KOPT-K1 (cell line): ENCODE measurements around the gene MUC6.

Experiments used
- H3K27ac ChIP-seq: fragments of 200-600 bp; sonication (generic); 2 replicates; pipeline ENCODE4 v1.5.1; 2016; ENCODE audit warnings: antibody characterized with exemption, mild to moderate bottlenecking, low read depth, low read length; ENCODE audit not compliant: poor library complexity, severe bottlenecking
- H3K36me3 ChIP-seq: fragments of 200-600 bp; sonication (generic); 2 replicates; pipeline ENCODE4 v1.5.1; 2017; ENCODE audit warnings: antibody characterized with exemption, mild to moderate bottlenecking, low read length, moderate library complexity; ENCODE audit not compliant: insufficient read depth
- H3K9me3 ChIP-seq: fragments of 200-600 bp; sonication (generic); 2 replicates; pipeline ENCODE4 v1.5.1; 2017; ENCODE audit warnings: antibody characterized with exemption, low read length, mild to moderate bottlenecking; ENCODE audit not compliant: insufficient read depth, poor library complexity, severe bottlenecking

The MUC6 gene

DNA sequence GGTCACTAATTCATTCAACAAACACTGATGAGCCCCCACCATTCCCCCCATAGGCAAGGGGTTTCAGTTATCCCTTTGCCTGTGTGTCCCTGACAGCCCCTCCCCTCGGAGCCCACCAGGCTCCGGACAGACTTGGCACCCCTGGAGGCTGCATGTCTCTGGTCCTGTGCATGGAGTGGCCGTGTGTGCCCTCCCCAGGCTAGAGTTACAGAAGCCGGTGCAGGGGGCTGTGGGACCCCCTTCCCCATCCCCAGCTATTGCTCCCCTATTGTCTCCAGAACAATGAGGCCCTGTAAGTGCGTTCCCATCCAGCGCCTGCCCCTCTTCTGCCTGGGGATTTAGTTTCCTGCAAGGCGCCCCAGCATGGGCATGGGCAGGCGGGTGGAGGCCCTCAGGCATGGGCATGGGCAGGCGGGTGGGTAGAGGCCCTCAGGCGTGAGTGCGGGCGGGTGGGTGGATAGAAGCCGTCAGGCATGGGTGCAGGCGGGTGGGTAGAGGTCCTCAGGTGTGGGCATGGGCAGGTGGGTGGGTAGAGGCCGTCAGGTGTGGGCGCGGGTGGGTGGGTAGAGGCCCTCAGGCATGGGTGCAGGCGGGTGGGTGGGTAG is 39.6 kb upstream of the MUC6 start:
- no peaks in the 10 kb centered on the region for H3K36me3 ChIP-seq
- no peak overlapping the region for H3K27ac ChIP-seq
- no peaks in the 10 kb centered on the region for H3K9me3 ChIP-seq

DNA sequence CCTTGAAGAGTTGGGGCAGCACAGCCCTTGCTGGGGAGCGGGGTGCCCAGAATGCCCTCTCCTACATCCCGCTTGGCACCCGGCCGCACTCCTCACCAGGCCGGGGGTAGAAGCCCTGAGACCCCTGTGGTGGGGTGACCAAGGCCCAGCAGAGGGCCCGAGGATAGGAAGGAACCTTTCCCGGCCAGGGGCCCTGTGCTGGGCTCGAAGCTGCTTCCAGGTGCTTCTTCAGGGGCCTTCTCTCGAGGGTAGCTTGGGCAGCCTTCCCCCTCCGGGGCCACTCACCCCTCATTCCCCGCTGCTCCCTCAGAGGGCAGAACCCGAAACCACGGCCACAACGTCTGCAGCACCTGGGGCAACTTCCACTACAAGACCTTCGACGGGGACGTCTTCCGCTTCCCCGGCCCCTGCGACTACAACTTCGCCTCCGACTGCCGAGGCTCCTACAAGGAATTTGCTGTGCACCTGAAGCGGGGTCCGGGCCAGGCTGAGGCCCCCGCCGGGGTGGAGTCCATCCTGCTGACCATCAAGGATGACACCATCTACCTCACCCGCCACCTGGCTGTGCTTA is 38.9 kb upstream of the MUC6 start:
- no peak overlapping the region for H3K27ac ChIP-seq
- H3K36me3 ChIP-seq: no peaks in the 10 kb centered on the region
- no peaks in the 10 kb centered on the region for H3K9me3 ChIP-seq

DNA sequence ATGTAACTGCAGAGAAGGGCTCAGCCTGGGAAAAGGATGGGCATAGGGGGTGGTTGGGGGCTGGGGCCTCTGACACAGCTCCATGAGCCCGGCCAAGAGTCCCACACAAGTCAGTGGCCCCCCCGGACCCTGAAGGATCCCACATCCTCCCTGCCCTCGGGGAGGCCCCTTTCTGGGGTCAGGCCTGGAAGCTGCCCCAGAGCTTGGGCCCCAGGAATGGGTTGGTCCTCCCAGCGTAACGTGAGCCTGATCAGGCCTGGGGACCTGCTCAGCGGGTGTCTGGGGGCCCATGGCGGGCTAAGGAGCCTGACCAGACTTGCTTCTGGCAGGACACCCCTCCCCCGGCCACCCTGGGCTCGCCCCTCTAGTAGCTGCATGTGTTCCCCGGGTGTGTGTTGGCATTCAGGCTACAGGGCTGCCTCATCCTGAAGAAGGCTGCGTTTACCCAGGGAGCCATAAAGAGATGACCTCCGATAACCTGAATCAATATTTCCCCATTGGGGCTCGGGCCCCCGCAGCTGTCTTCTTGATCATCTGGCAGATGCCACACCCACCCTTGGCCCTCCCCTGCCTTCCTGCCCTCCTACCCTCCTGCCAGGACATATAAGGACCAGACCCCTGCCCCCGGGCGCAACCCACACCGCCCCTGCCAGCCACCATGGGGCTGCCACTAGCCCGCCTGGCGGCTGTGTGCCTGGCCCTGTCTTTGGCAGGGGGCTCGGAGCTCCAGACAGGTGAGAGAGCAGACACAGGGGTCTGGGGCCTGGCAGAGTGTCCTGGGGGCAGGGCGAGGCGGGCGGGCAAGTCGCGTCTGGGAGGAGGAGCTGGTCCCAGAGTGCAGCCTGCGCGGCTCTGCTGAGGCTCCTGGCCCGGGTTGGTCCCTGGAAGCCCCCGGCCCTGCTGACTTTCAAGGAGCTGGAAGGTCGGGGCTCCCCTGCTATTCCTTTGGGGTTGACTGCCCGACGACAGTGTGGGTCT is 38.0 kb upstream of the MUC6 start, which contains the start of gene MUC2:
Gene MUC2, plus strand, starts transcription at position 631 of the 978 bp plus-strand sequence.
- Histone ChIP-seq H3K36me3 (no peaks in the 10 kb centered on the region), H3K27ac (no peak within 1 kb of the TSS), H3K9me3 (no peaks in the 10 kb centered on the region)

DNA sequence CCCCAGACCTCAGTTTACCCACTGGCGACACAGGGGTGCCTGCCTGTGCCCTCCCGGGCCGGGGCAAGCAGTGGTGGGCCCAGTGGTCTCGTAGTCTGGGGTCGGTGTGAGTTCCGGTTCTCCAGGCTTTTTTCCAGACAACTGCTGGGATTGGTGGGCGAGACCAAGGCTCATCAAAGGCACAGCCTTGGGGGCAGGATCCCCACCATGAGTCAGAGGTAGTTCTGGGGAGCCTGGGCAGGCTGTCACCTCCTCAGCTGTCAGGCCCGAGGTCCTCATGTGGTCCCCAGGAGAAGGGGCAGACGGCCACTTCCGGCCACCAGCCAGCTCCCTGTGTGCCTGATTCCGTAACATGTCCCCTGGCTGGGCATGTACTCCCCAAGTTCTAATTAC is 37.3 kb upstream of the MUC6 start:
- Histone ChIP-seq H3K27ac (no peak overlapping the region), H3K9me3 (no peaks in the 10 kb centered on the region), H3K36me3 (no peaks in the 10 kb centered on the region)

DNA sequence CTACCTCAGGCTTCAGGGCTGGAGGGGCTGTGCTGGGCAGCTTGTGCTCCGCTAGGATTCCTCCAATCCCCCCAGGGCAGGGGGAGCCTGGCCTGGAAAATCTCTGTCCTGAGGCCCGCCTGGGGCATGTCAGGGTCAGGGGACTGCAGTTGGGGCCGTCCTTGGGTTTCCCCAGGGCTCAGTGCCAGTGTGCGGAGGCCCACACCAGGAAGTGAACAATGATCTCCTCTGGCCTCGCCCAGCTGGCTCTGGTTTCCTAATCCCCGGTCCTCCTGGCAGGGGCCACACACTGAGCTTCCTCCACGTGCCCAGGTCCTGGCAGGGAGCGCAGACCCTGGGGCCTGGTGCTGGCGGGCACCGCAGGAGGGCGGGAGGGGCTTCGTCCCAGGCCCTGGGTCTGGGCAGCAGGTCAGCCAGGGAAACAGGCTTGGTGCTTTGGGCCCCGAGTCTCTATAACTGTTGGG is 36.8 kb upstream of the MUC6 start:
- Histone ChIP-seq H3K9me3 (no peaks in the 10 kb centered on the region), H3K27ac (no peak overlapping the region), H3K36me3 (no peaks in the 10 kb centered on the region)

DNA sequence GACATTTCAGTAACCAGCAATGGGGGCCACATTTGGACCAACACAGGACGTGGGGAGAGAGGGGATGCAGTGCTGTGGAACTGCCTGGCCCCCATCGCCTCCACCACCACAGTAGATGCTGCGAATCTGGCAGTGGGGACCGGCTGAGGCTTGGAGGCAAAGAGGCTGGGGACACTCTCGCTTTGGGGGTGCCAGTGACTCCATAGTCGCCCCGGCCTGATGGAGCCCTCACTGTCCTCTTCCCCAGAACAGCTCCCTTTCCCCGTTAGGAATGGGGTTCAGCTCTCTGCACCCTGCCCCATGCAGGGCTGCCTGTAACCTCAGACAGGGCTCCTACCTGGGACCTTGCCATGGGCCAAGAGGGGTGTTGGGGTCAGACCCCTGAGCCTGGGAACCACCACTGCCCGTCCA is 36.3 kb upstream of the MUC6 start:
- Histone ChIP-seq H3K27ac (no peak overlapping the region), H3K36me3 (no peaks in the 10 kb centered on the region), H3K9me3 (no peaks in the 10 kb centered on the region)

DNA sequence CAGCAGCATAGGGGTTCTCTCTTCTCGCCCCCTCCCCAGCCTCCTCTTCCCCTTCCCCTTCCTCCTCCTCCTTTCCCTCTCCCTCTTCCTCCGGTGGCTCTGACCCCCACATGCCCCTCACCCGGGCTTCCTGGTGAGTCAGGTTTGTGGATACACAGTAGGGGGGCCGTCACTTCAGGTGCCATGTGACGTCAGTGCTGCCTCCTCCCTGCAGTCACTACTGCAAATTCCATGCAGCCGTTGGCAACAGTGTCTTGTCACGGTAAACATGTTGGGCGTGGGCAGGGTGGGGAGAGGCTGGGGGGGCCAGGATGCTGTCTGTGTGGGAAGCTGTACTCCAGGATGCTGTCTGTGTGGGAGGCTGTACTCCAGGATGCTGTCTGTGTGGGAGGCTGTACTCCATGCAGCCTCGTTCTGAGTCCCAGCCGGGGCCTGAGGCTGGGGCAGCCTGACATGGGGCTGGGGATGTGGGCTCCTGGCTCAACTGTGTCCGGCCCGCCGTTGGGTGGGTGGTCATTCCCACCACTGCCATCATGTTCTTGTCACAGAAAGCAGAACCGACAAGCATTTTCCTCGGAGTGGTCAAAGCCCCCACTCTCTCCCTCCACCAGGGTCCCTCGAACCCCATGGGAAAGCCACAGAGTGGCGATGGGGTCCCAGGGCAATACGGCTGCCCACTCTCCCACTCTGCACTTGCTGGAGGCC is 35.8 kb upstream of the MUC6 start:
- H3K36me3 ChIP-seq: no peaks in the 10 kb centered on the region
- H3K9me3 ChIP-seq: no peaks in the 10 kb centered on the region
- no peak overlapping the region for H3K27ac ChIP-seq

DNA sequence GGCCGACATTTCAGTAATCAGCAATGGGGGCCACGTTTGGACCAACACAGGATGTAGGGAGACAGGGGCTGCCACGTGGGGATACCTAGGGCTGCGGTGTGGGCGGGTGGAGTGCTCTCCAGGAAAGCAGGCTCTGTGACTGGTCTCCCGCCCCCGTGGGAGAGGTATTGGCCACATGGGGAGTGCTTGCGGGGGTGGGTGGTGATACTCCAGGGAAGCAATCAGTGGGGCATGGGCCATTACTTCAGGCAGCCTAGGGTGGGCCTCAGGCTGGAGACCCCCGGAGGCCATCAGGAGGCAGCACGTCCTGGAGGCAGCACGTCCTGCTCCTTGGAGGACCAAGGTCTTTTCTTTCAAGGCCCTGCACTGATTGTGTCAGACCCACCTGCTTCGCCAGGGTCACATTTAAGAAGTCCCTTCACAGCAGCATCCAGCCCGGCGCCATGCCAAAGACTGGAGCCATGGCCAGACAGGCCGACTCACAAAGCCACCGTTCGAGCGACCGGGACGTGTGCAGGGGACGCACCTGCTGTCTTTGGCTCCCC is 35.1 kb upstream of the MUC6 start:
- H3K36me3 ChIP-seq: no peaks in the 10 kb centered on the region
- H3K27ac ChIP-seq: no peak overlapping the region
- H3K9me3 ChIP-seq: no peaks in the 10 kb centered on the region

DNA sequence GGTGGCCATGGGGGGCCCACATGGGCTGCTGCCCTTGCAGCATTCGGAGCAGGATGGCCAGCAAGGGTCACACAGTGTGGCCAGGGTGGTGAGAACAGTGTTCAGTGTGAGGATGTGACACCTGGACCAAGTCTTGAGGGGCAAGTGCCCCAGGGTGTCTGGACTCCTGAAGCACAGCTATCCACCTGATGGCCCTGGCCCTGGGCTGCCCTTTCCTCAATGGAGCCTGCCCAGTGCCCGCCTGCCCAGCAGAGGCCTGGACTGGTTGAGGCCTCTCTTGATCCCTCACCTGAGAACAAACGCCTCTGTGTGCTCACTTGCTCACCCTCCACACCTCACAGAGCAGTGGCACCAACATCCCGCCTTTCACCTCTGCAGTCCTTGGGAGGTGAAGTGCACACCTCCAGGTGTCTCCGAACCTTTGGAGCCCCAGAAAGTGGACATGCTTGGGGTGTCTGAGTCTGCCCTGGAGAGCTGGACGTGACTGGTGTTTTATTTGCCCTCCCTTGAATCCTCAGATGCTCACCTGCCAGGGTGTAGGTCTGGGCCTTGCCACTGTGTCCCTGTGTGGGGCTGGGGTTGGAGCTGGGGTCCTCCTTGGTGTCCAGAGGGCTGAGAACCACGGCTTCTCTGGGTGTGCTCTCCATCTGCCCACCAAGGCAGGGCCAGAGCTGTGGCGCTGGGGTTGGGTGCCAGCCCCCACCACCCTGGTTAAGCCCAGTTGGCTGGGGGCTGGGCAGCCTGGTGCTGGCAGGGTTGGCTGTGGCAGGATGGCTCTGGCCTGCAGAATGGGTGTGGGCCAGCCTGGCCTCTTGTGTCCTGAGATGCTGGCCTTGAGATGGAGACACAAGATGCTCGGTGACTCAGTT is 34.3 kb upstream of the MUC6 start:
- Histone ChIP-seq H3K9me3 (no peaks in the 10 kb centered on the region), H3K27ac (no peak overlapping the region), H3K36me3 (no peaks in the 10 kb centered on the region)

DNA sequence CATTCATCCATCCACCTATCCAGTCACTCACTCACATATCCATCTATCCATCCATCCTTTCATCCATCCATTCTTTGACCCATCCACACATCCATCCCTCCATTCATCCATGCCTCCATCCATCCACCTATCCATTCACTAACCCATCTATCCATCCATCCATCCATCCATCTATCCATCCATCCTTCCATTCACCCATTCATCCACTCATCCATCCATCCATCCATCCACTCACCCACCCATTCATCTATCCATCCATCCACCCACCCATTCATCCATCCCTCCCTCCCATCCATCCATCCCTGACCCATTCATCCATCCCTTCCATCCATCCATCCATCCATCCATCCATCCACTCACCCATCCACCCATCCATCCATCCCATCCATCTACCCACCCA is 33.2 kb upstream of the MUC6 start:
- Histone ChIP-seq H3K27ac (no peak overlapping the region), H3K9me3 (no peaks in the 10 kb centered on the region), H3K36me3 (no peaks in the 10 kb centered on the region)

DNA sequence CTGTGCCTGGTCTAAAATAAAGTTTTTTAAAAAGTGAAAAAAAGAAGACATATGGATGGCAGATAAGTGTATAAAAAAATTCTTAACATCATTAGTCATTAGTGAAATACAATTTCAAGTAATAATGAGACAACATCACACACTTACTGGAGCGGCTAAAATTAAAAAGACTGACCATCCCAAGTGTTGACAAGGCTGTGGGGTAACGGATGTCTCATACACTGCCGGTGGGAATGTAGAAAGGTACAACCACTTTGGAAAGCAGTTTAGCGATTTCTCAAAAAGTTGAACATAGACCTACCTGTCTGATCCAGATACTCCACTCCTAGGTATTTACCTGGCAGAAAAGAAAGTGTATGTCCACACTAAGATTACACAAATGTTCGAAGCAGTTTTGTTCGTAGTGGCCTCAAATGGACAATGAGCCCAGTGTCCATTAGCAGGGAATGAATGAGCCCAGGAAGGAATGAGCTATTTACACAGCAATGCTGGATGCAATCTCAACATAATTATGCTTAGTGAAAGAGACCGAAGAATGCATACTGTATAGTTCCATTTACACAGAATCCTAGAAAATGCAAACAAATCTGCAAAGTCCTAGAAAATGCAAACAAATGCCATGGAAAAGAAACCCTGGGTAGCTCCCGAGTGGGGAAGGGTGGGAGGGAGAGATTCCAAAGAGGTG is 31.4 kb upstream of the MUC6 start:
- Histone ChIP-seq H3K36me3 (no peaks in the 10 kb centered on the region), H3K9me3 (no peaks in the 10 kb centered on the region), H3K27ac (no peak overlapping the region)

DNA sequence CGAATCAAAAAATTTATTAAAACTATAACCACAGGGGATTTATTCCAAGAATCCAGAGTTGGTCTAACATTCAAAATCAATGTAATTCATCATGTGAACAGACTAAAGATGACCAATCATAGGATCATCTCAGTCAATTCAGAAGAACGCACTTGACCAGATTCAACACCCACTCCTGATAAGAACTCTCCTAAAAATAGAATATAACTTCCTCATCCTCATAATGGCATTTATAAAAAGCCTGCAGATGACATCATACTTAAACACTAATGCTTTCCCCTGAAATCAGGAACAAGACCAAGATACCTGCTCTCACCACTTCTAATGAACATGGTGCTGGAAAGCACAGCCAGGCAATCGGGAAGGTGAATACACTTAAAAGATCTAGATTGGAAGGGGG is 27.6 kb upstream of the MUC6 start:
- Histone ChIP-seq H3K9me3 (peaks cover 7% of the 10 kb centered on the region), H3K36me3 (no peaks in the 10 kb centered on the region), H3K27ac (no peak overlapping the region)

DNA sequence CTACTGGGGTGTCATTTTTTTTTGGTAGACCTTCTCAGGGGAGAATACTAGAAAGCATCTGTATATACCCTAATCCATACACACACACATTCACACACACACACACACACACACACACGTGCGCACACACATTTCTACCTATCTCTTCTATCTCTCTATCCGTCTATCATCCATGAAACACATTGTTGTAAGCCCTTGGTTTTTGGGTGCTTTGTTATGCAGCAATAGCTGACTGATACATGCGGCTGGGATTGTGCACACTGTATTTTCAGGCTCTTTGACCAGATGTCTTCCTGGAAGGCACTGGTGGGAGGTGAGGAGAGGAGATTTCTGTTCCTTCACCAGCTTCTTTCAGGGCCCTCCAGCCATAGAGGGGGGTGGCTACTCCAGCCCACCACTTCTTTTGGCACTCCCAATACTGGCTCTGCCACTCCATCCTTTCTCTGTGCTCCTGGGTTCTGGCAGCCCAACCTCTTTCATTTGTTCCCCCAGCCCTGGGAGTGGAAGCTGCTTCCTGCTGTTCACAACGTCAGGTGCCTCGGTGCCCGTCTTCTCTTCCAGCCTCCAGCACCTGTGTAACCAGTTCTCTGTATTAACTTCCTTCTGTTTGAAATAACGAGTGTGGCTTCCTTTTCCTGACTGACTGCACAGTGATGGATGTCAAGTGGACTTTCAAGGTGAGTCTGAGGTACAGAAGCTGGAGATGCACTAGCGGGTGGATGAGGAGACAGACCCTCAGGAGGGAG is 25.7 kb upstream of the MUC6 start:
- H3K27ac ChIP-seq: no peak overlapping the region
- H3K36me3 ChIP-seq: no peaks in the 10 kb centered on the region
- peaks cover 7% of the 10 kb centered on the region for H3K9me3 ChIP-seq
